HEK293 (cell line): ENCODE data around the gene PFDN1.

Experiments used
- FEZF1 ChIP-seq: fragments of 450-650 bp; formaldehyde crosslinking; IDR thresholded peaks from 2 replicates; pipeline ENCODE4 v1.5.1; 2016; ENCODE audit warnings: missing biosample characterization, missing genetic modification characterization
- MEIS1 ChIP-seq: sonication (generic); formaldehyde crosslinking; IDR thresholded peaks from 2 replicates; pipeline ENCODE4 v1.8.1; 2022; ENCODE audit warnings: missing genetic modification reagents, mild to moderate bottlenecking, borderline replicate concordance
- OVOL3 ChIP-seq: fragments of 450-650 bp; formaldehyde crosslinking; IDR thresholded peaks from 2 replicates; pipeline ENCODE4 v1.5.1; 2016; ENCODE audit warnings: missing biosample characterization, missing genetic modification characterization
- RBAK ChIP-seq: fragments of 450-650 bp; formaldehyde crosslinking; IDR thresholded peaks from 2 replicates; pipeline ENCODE4 v1.5.1; 2016; ENCODE audit warnings: missing biosample characterization, missing genetic modification characterization
- SCRT2 ChIP-seq: fragments of 450-650 bp; formaldehyde crosslinking; IDR thresholded peaks from 2 replicates; pipeline ENCODE4 v1.5.1; 2016; ENCODE audit warnings: missing biosample characterization, missing genetic modification characterization
- SETDB1 ChIP-seq: IDR thresholded peaks from one replicate; pipeline ENCODE4 v1.6.1; 2017; ENCODE audit warnings: mild to moderate bottlenecking, low read length, moderate library complexity, mixed read lengths; ENCODE audit not compliant: insufficient read length
- TCF7L2 ChIP-seq: IDR thresholded peaks from 2 replicates; pipeline ENCODE4 v1.6.1; 2011; ENCODE audit warnings: low read depth, mild to moderate bottlenecking, inconsistent platforms, low read length, moderate library complexity, borderline replicate concordance
- YY2 ChIP-seq: fragments of 450-650 bp; formaldehyde crosslinking; IDR thresholded peaks from 2 replicates; pipeline ENCODE4 v1.5.1; 2016; ENCODE audit warnings: missing biosample characterization, missing genetic modification characterization
- ZBTB1 ChIP-seq: fragments of 450-650 bp; formaldehyde crosslinking; IDR thresholded peaks from 2 replicates; pipeline ENCODE4 v1.5.1; 2016; ENCODE audit warnings: missing biosample characterization, missing genetic modification characterization
- ZBTB17 ChIP-seq: fragments of 450-650 bp; formaldehyde crosslinking; IDR thresholded peaks from 2 replicates; pipeline ENCODE4 v1.5.1; 2016; ENCODE audit warnings: missing biosample characterization, missing genetic modification characterization
- ZBTB21 ChIP-seq: fragments of 450-650 bp; formaldehyde crosslinking; IDR thresholded peaks from 2 replicates; pipeline ENCODE4 v1.5.1; 2017; ENCODE audit warnings: missing biosample characterization, missing genetic modification characterization
- ZFP69B ChIP-seq: fragments of 450-650 bp; formaldehyde crosslinking; IDR thresholded peaks from 2 replicates; pipeline ENCODE4 v1.5.1; 2016; ENCODE audit warnings: missing biosample characterization, missing genetic modification characterization
- ZNF112 ChIP-seq: fragments of 450-650 bp; formaldehyde crosslinking; IDR thresholded peaks from 2 replicates; pipeline ENCODE4 v1.5.0; 2017; ENCODE audit warnings: missing biosample characterization, missing genetic modification characterization
- ZNF138 ChIP-seq: fragments of 450-650 bp; formaldehyde crosslinking; IDR thresholded peaks from 2 replicates; pipeline ENCODE4 v1.5.1; 2016; ENCODE audit warnings: missing biosample characterization, missing genetic modification characterization, borderline replicate concordance
- ZNF157 ChIP-seq: fragments of 450-650 bp; formaldehyde crosslinking; IDR thresholded peaks from 2 replicates; pipeline ENCODE4 v1.5.1; 2016; ENCODE audit warnings: missing biosample characterization, missing genetic modification characterization
- ZNF169 ChIP-seq: fragments of 450-650 bp; formaldehyde crosslinking; IDR thresholded peaks from 2 replicates; pipeline ENCODE4 v1.5.1; 2016; ENCODE audit warnings: missing biosample characterization, missing genetic modification characterization
- ZNF174 ChIP-seq: fragments of 450-650 bp; formaldehyde crosslinking; IDR thresholded peaks from 2 replicates; pipeline ENCODE4 v1.5.0; 2017; ENCODE audit warnings: missing biosample characterization, mild to moderate bottlenecking, missing genetic modification characterization
- ZNF211 ChIP-seq: fragments of 450-650 bp; formaldehyde crosslinking; IDR thresholded peaks from 2 replicates; pipeline ENCODE4 v1.5.1; 2016; ENCODE audit warnings: low read depth, missing biosample characterization, missing genetic modification characterization
- ZNF24 ChIP-seq: fragments of 450-650 bp; formaldehyde crosslinking; IDR thresholded peaks from 2 replicates; pipeline ENCODE4 v1.5.1; 2016; ENCODE audit warnings: missing biosample characterization, missing genetic modification characterization
- ZNF248 ChIP-seq: fragments of 450-650 bp; formaldehyde crosslinking; IDR thresholded peaks from 2 replicates; pipeline ENCODE4 v1.5.1; 2017; ENCODE audit warnings: missing biosample characterization, missing genetic modification characterization
- ZNF391 ChIP-seq: fragments of 450-650 bp; formaldehyde crosslinking; IDR thresholded peaks from 2 replicates; pipeline ENCODE4 v1.5.1; 2016; ENCODE audit warnings: low read depth, missing biosample characterization, missing genetic modification characterization, borderline replicate concordance
- ZNF416 ChIP-seq: fragments of 450-650 bp; formaldehyde crosslinking; IDR thresholded peaks from 2 replicates; pipeline ENCODE4 v1.5.1; 2016; ENCODE audit warnings: missing biosample characterization, missing genetic modification characterization
- ZNF423 ChIP-seq: fragments of 450-650 bp; formaldehyde crosslinking; IDR thresholded peaks from 2 replicates; pipeline ENCODE4 v1.5.1; 2016; ENCODE audit warnings: missing biosample characterization, missing genetic modification characterization
- ZNF426 ChIP-seq: fragments of 450-650 bp; formaldehyde crosslinking; IDR thresholded peaks from 2 replicates; pipeline ENCODE4 v1.5.1; 2017; ENCODE audit warnings: missing biosample characterization, missing genetic modification characterization, mild to moderate bottlenecking, inconsistent platforms, moderate library complexity
- ZNF510 ChIP-seq: fragments of 450-650 bp; formaldehyde crosslinking; IDR thresholded peaks from 2 replicates; pipeline ENCODE4 v1.5.1; 2018; ENCODE audit warnings: mild to moderate bottlenecking, missing genetic modification characterization, missing biosample characterization; ENCODE audit not compliant: insufficient replicate concordance
- ZNF529 ChIP-seq: fragments of 450-650 bp; formaldehyde crosslinking; IDR thresholded peaks from 2 replicates; pipeline ENCODE4 v1.5.1; 2017; ENCODE audit warnings: missing genetic modification characterization, missing biosample characterization; ENCODE audit not compliant: insufficient replicate concordance
- ZNF549 ChIP-seq: fragments of 450-650 bp; IDR thresholded peaks from 2 replicates; pipeline ENCODE4 v1.5.1; 2018; ENCODE audit warnings: missing biosample characterization, missing genetic modification characterization, mild to moderate bottlenecking, inconsistent platforms, moderate library complexity
- ZNF621 ChIP-seq: fragments of 450-650 bp; formaldehyde crosslinking; IDR thresholded peaks from 2 replicates; pipeline ENCODE4 v1.5.1; 2017; ENCODE audit warnings: missing biosample characterization, missing genetic modification characterization
- ZNF670 ChIP-seq: fragments of 450-650 bp; formaldehyde crosslinking; IDR thresholded peaks from 2 replicates; pipeline ENCODE4 v1.5.1; 2016; ENCODE audit warnings: missing biosample characterization, missing genetic modification characterization, low read depth
- ZNF747 ChIP-seq: fragments of 450-650 bp; formaldehyde crosslinking; IDR thresholded peaks from 2 replicates; pipeline ENCODE4 v1.5.1; 2016; ENCODE audit warnings: missing biosample characterization, missing genetic modification characterization
- ZNF843 ChIP-seq: fragments of 450-650 bp; formaldehyde crosslinking; IDR thresholded peaks from 2 replicates; pipeline ENCODE4 v1.5.1; 2016; ENCODE audit warnings: missing biosample characterization, missing genetic modification characterization
- TF ChIP-seq, protein P1 (sequence below): fragments of 450-650 bp; formaldehyde crosslinking; IDR thresholded peaks from 2 replicates; pipeline ENCODE4 v1.5.1; 2016; ENCODE audit warnings: missing biosample characterization, missing genetic modification characterization, borderline replicate concordance
- TF ChIP-seq, protein P2 (sequence below): fragments of 450-650 bp; formaldehyde crosslinking; IDR thresholded peaks from 2 replicates; pipeline ENCODE4 v1.5.1; 2017; ENCODE audit warnings: missing biosample characterization, missing genetic modification characterization
- TF ChIP-seq, protein P3 (sequence below): fragments of 450-650 bp; formaldehyde crosslinking; IDR thresholded peaks from 2 replicates; pipeline ENCODE4 v1.5.1; 2017; ENCODE audit warnings: missing biosample characterization, missing genetic modification characterization
- TF ChIP-seq, protein P4 (sequence below): fragments of 450-650 bp; formaldehyde crosslinking; IDR thresholded peaks from 2 replicates; pipeline ENCODE4 v1.5.1; 2016; ENCODE audit warnings: missing biosample characterization, missing genetic modification characterization

PFDN1 gene

DNA sequence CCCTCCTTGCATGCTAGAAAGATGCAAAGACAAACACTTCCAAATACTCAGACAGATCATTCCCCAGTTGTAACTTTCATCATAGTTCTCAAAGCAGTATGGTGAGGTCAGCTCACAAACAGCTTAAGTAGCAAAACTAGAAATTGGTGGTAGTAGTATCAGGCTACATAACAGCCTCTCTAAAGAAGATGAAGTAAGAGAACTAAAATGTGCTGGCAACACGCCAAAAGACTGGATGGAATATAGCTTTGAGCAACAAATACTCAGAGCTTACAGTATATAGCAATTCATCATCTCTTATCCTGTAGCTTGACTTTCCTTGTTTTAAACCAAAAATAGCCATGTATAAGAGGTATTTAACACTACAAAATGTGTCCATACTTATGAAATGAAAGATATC, 7.5 kb downstream of the PFDN1 start (continued):
- TF ChIP-seq, protein P1, sequence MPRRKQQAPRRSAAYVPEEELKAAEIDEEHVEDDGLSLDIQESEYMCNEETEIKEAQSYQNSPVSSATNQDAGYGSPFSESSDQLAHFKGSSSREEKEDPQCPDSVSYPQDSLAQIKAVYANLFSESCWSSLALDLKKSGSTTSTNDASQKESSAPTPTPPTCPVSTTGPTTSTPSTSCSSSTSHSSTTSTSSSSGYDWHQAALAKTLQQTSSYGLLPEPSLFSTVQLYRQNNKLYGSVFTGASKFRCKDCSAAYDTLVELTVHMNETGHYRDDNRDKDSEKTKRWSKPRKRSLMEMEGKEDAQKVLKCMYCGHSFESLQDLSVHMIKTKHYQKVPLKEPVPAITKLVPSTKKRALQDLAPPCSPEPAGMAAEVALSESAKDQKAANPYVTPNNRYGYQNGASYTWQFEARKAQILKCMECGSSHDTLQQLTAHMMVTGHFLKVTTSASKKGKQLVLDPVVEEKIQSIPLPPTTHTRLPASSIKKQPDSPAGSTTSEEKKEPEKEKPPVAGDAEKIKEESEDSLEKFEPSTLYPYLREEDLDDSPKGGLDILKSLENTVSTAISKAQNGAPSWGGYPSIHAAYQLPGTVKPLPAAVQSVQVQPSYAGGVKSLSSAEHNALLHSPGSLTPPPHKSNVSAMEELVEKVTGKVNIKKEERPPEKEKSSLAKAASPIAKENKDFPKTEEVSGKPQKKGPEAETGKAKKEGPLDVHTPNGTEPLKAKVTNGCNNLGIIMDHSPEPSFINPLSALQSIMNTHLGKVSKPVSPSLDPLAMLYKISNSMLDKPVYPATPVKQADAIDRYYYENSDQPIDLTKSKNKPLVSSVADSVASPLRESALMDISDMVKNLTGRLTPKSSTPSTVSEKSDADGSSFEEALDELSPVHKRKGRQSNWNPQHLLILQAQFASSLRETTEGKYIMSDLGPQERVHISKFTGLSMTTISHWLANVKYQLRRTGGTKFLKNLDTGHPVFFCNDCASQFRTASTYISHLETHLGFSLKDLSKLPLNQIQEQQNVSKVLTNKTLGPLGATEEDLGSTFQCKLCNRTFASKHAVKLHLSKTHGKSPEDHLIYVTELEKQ (tag by site-specific recombination): peak; percentile 96
- no peak for TF ChIP-seq ZNF157 (tag by site-specific recombination)
- TF ChIP-seq ZNF426: no peak
- TF ChIP-seq ZNF747: no peak
- TF ChIP-seq FEZF1 (tag by site-specific recombination): 0 out of 2 replicates have a peak, but pooled peaks have one; percentile 27
- no peak for TF ChIP-seq ZNF211 (tag by site-specific recombination)
- peak; percentile 87 for TF ChIP-seq ZNF24
- TF ChIP-seq OVOL3: no peak; the same call in 1 of the 2 replicates
- TF ChIP-seq ZNF248: no peak
- TF ChIP-seq RBAK (tag by site-specific recombination): no peak
- TF ChIP-seq ZNF549 (tag by site-specific recombination): peak; percentile 76; the same call in 1 of the 2 replicates
- TF ChIP-seq ZNF423 (tag by site-specific recombination): no peak
- TF ChIP-seq SCRT2 (tag by site-specific recombination): peak; percentile 69; the same call in 1 of the 2 replicates
- TF ChIP-seq ZNF670: no peak
- peak; percentile 22 for TF ChIP-seq ZNF510 (tag by site-specific recombination)
- TF ChIP-seq ZNF174 (tag by site-specific recombination): no peak
- TF ChIP-seq TCF7L2: no peak
- TF ChIP-seq ZBTB17 (tag by site-specific recombination): peak; percentile 77; the same call in 1 of the 2 replicates
- no peak for TF ChIP-seq ZNF416 (tag by site-specific recombination)
- peak; percentile 87 for TF ChIP-seq ZFP69B
- no peak for TF ChIP-seq YY2 (tag by site-specific recombination)
- TF ChIP-seq, protein P2, sequence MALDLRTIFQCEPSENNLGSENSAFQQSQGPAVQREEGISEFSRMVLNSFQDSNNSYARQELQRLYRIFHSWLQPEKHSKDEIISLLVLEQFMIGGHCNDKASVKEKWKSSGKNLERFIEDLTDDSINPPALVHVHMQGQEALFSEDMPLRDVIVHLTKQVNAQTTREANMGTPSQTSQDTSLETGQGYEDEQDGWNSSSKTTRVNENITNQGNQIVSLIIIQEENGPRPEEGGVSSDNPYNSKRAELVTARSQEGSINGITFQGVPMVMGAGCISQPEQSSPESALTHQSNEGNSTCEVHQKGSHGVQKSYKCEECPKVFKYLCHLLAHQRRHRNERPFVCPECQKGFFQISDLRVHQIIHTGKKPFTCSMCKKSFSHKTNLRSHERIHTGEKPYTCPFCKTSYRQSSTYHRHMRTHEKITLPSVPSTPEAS (tag by site-specific recombination): peak; percentile 35; the same call in 1 of the 2 replicates
- TF ChIP-seq, protein P3, sequence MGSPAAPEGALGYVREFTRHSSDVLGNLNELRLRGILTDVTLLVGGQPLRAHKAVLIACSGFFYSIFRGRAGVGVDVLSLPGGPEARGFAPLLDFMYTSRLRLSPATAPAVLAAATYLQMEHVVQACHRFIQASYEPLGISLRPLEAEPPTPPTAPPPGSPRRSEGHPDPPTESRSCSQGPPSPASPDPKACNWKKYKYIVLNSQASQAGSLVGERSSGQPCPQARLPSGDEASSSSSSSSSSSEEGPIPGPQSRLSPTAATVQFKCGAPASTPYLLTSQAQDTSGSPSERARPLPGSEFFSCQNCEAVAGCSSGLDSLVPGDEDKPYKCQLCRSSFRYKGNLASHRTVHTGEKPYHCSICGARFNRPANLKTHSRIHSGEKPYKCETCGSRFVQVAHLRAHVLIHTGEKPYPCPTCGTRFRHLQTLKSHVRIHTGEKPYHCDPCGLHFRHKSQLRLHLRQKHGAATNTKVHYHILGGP (tag by site-specific recombination): peak; percentile 62; the same call in 1 of the 2 replicates
- TF ChIP-seq ZNF138: no peak
- TF ChIP-seq ZNF169 (tag by site-specific recombination): no peak
- no peak; the same call in 1 of the 2 replicates for TF ChIP-seq ZBTB1 (tag by site-specific recombination)
- TF ChIP-seq ZNF112 (tag by site-specific recombination): no peak
- TF ChIP-seq ZBTB21: peak; percentile 88
- TF ChIP-seq, protein P4, sequence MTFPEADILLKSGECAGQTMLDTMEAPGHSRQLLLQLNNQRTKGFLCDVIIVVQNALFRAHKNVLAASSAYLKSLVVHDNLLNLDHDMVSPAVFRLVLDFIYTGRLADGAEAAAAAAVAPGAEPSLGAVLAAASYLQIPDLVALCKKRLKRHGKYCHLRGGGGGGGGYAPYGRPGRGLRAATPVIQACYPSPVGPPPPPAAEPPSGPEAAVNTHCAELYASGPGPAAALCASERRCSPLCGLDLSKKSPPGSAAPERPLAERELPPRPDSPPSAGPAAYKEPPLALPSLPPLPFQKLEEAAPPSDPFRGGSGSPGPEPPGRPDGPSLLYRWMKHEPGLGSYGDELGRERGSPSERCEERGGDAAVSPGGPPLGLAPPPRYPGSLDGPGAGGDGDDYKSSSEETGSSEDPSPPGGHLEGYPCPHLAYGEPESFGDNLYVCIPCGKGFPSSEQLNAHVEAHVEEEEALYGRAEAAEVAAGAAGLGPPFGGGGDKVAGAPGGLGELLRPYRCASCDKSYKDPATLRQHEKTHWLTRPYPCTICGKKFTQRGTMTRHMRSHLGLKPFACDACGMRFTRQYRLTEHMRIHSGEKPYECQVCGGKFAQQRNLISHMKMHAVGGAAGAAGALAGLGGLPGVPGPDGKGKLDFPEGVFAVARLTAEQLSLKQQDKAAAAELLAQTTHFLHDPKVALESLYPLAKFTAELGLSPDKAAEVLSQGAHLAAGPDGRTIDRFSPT (tag by site-specific recombination): peak; percentile 93
- TF ChIP-seq ZNF621 (tag by site-specific recombination): no peak
- no peak for TF ChIP-seq SETDB1
- TF ChIP-seq MEIS1 (CRISPR knock-in tag): no peak
- peak; percentile 79 for TF ChIP-seq ZNF843
- TF ChIP-seq ZNF391: no peak
- TF ChIP-seq ZNF529: peak; percentile 49
